22Rv1 (cell line): Measurements from ENCODE around the gene ROR1.

ENCODE experiments used
- H3K27ac ChIP-seq: fragments of 450-650 bp; 2 replicates; pipeline ENCODE4 v1.5.1; 2017
- ZFX ChIP-seq: fragments of 450-650 bp; IDR thresholded peaks from 2 replicates; pipeline ENCODE4 v1.6.1; 2017; ENCODE audit warnings: antibody characterized with exemption, borderline replicate concordance
- TF ChIP-seq, protein P1 (sequence below): fragments of 450-650 bp; IDR thresholded peaks from 2 replicates; pipeline ENCODE4 v1.5.1; 2017; ENCODE audit warnings: mild to moderate bottlenecking

ROR1 gene

GRCh38 chr1:64228167-64228957, 454.5 kb downstream of the ROR1 start:
- no peak for TF ChIP-seq ZFX
- TF ChIP-seq, protein P1, sequence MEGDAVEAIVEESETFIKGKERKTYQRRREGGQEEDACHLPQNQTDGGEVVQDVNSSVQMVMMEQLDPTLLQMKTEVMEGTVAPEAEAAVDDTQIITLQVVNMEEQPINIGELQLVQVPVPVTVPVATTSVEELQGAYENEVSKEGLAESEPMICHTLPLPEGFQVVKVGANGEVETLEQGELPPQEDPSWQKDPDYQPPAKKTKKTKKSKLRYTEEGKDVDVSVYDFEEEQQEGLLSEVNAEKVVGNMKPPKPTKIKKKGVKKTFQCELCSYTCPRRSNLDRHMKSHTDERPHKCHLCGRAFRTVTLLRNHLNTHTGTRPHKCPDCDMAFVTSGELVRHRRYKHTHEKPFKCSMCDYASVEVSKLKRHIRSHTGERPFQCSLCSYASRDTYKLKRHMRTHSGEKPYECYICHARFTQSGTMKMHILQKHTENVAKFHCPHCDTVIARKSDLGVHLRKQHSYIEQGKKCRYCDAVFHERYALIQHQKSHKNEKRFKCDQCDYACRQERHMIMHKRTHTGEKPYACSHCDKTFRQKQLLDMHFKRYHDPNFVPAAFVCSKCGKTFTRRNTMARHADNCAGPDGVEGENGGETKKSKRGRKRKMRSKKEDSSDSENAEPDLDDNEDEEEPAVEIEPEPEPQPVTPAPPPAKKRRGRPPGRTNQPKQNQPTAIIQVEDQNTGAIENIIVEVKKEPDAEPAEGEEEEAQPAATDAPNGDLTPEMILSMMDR: no peak
- no peak overlapping the region for H3K27ac ChIP-seq

GRCh38 chr1:64229307-64229706, 455.5 kb downstream of the ROR1 start:
- H3K27ac ChIP-seq: no peak overlapping the region
- TF ChIP-seq ZFX: no peak
- TF ChIP-seq, protein P1: no peak
